Myocyte (in vitro differentiated cells): ENCODE measurements around the gene SELENOW. TPM values are rescaled to one million over a fixed set of nuclear protein-coding genes. Genes with fewer than 3 reads are reported as not detected.
"Not testable (repeated sequence)": the region's sequence is repeated elsewhere in the genome, so short reads cannot be mapped to it uniquely, and the experiment has no call there.

ENCODE experiments used
- DNase-seq: peaks from one replicate; pipeline ENCODE4 v3.0.0-alpha.2; 2012; ENCODE audit warnings: low read depth
- total RNA-seq: library from RNA; depleted of rRNA; stranded (reverse); fragments of >200 nt; gene quantifications from 2 replicates; pipeline ENCODE4 v1.2.3, GENCODE V29; 2014

The SELENOW gene
- total RNA-seq, 1 donor from 2014 or later: 2,157 TPM

GRCh38 chr19:47781590-47782262 lies 3.2 kb downstream of the SELENOW start:
- DNase-seq: peak; percentile 94

GRCh38 chr19:47786566-47786965 lies 8.1 kb downstream of the SELENOW start:
- peak; percentile 96 for DNase-seq

DNA sequence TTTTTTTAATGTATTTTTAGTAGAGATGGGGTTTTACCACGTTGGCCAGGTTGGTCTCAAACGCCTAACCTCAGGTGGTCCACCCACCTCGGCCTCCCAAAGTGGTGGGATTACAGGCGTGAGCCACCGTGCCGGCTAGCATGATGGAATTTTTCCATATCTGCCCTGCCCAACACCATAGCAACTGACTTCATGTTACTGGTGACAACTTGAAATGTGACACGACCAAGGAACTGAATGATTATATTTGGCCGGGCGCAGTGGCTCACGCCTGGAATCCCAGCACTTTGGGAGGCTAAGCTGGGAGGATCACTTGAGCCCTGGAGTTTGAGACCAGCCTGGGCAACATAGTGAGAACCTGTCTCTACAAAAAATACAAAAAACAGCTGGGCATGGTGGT lies 8.8 kb downstream of the SELENOW start:
- peak; percentile 50 for DNase-seq

- not testable (repeated sequence) for DNase-seq
Measured at GRCh38 chr19:47789811-47790210, 11.3 kb downstream of the SELENOW start.

DNA sequence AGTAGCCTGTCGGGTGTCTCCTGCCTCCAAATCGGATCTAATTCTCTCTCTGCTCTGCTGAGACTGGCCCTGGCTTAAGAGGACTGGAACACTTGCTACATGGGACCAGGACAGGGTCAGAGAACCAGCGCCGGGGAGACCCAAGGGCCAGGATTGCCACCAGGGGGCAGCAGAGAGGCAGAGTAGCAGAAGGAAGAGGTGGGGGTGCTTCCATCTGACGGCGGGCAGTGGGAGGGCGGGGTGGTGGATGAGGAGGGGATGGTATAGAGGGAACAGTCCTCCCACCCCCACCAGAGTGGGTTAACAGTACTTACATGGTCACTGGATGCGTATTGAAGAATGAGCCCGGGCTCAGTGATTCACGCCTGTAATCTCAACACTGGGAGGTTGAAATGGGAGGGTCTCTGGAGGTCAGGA lies 11.9 kb downstream of the SELENOW start:
- peak; percentile 71 for DNase-seq

DNA sequence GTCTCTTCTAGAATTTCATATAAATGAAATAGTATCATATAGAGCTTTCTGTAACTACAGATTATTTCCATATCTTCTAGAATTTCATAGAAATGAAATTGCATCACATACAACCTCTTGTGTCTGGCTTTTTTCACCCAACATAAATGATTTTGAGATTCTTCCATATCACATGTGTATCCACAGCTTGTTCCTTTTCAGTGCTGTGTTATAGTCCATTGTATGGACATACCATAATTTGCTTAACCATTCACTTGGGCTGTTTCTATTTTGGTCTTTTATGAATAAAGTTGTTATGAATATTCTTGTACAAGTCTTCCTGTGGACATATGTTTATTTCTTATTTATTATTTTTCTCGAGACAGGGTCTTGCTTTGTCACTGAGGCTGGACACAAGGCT lies 14.1 kb downstream of the SELENOW start:
- DNase-seq: no peak

- no peak for DNase-seq
Measured at GRCh38 chr19:47794526-47794925, 16.0 kb downstream of the SELENOW start.

DNA sequence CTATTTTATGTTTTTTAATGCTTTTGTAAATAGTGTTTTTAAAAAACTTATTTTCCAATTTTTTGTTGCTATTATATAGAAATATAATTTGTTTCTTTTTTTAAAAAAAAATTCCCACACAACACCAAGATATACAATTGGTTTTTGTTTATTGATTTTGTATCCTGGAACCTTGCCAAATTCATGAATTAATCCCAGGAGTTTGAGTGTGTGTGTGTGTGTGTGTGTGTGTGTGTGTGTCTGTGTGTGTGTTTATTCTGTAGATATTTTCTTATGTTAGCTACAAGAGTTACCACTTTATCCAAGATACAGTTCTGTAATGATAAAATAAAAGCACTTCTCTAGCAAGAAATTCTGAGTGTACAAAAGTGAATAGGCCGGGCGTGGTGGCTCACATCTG lies 18.3 kb downstream of the SELENOW start:
- DNase-seq: no peak

DNA sequence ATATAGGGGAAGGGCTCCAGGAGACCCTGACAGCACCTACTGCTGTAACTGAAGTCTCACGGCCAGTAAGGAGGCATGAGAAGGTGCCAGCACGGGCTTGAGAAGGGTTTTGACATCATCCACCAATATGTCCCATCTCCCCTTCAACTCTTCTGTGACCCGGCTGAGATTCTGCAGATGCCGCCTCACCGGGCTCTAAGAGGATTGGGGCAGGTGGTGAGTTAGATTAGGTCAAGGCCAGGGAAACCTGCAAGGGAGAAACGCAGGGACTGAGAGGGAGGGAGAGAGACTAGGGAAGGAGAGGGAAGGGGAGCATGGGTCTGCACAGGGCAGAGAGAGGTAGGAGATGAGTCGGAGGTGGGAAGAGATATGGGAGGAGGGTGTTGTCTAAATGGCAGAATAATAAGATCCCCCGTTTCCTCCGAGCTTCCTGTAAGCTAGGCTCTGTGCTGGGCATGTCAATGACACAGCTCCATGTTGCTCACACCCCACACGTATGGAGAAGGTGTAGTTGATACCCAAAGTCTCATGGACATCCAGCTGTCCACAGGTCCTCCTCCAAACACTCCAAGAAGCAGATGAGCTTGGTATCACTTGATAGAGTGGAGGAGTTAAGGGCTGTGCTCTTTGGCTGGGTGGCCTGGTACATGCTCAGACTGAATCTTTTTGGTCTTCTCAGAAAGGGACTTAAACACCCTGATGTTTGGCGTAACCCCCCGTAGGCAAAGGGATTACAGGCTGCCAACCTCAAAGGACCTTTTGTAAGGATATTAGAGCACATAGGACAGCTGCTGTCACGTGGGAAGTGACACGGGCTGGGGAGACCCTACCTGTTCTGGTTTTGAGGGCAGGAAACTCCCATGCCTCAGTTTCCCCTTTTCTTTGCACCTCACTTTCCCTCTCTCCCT lies 19.7 kb downstream of the SELENOW start:
- no peak for DNase-seq

DNA sequence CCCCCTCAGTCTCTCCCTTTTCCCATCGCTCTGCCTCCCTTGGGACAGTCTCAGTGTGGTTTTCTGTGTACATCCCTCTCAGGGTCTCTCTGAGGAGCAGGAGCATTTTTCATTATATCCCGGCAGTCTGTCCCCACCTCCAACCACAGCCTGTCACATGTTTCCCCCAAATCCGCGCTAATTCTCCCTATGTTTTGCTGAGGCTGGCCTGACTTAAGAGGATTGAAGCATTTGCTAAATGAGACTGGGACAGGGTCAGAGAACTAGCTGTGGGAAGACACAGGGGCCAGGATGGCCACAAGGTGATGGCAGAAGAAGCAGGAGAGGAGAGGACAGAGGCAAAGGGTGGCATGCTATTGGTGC lies 20.4 kb downstream of the SELENOW start:
- no peak for DNase-seq

GRCh38 chr19:47801270-47801669 lies 22.8 kb downstream of the SELENOW start:
- DNase-seq: no peak

- DNase-seq: no peak
Measured at GRCh38 chr19:47802521-47803043, 24.1 kb downstream of the SELENOW start.

DNA sequence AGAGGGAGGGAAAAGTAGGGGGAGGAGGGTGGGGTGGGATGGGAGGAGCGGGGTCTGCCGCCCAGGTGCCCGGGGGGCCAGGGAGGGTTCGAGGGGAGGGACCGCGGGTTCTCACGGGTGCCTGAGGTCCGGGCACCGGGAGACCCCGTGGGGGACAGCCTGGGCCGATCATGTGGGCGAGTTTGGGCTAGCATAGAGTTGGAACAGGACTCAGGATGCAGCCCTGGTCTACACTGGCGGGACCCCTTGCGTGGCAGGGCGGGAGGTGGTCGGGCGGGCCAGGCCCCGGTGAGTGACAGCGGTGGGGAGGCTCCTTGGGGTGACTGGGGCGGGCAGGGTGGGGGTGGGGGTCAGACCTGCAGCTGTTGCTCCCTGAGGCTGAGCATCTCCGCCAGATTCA lies 24.6 kb downstream of the SELENOW start:
- DNase-seq: not testable (repeated sequence)

- not testable (repeated sequence) for DNase-seq
Measured at GRCh38 chr19:47803671-47804070, 25.2 kb downstream of the SELENOW start.

DNA sequence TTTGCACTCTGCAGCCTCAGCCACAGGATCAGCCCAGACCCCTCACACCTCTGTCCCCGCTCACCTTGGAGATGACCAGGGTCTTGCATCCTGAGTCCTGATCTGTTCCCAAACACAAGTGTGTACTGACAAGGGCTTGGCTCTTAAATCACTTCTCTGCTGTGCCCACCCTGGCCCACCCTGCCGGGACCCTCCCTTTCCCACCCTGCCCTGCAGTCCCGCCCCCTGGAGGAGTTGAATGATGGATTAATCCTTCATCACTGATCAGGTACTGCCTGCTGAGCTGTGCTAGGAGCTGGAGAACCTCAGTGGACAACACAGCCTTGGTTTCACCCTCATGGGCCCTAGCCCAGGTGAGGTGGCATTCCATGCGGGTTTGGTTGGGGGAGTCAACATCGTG lies 25.9 kb downstream of the SELENOW start, which contains the start of gene TPRX1:
TSS of gene TPRX1 (minus strand) at position 101 of the 400 bp plus-strand sequence. CDS start at position 89, 12 bp downstream.
- not testable (repeated sequence) for DNase-seq

- no peak for DNase-seq
Measured at GRCh38 chr19:47805313-47805712, 26.8 kb downstream of the SELENOW start.

DNA sequence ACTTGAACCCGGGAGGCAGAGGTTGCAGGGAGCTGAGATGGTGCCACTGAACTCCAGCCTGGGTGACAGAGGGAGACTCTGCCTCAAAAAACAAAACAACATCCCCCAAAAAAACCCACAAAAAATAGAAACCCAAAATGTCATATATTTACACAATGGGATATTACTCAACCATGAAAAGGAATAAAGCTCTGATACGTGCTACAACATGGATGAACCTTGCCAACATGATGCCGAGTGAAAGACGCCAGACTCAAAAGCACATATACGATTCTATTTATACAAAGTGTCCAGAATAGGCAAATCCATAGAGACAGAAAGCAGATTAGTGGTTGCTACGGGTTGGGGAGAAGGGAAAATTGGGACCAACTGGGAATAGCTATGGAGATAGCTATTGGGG lies 27.9 kb downstream of the SELENOW start:
- DNase-seq: no peak

GRCh38 chr19:47813304-47813994 lies 34.9 kb downstream of the SELENOW start:
- DNase-seq: peak; percentile 69

GRCh38 chr19:47813995-47814328 lies 35.5 kb downstream of the SELENOW start:
- DNase-seq: no peak

GRCh38 chr19:47816270-47816669 lies 37.8 kb downstream of the SELENOW start:
- not testable (repeated sequence) for DNase-seq

- DNase-seq: not testable (repeated sequence)
Measured at GRCh38 chr19:47818221-47818620, 39.7 kb downstream of the SELENOW start.

DNA sequence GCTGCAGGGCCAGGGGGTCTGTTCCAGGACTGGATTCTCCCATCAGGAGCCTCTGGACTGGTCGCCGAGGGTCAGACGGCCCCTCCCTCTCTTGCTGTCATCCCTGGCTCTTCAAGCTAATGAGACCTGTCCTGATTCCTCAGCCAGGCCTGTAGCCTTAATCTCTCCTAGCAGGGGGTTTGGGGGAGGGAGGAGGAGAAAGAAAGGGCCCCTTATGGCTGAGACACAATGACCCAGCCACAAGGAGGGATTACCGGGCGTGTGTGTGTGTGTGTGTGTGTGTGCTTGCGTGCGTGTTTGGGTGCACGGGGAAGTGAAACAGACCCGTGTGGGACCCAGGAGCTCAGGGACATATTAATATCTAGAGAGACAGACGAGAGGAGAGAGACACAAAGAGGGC lies 41.4 kb downstream of the SELENOW start:
- no peak for DNase-seq
